ENCODE measurements around the gene IFNA1.
"Not testable (repeated sequence)": the region's sequence is repeated elsewhere in the genome, so short reads cannot be mapped to it uniquely, and the experiment has no call there.

Gene IFNA1

GRCh38 chr9:21449312-21449711 is 9.1 kb downstream of the IFNA1 start:
- not testable (repeated sequence) for DNase-seq

- no peak for DNase-seq
These were observed 10.6 kb downstream of the IFNA1 start for GRCh38 chr9:21450733-21451394.

GRCh38 chr9:21452681-21453080 is 12.4 kb downstream of the IFNA1 start:
- DNase-seq, result no peak

GRCh38 chr9:21454149-21454548 is 13.9 kb downstream of the IFNA1 start:
- DNase-seq, result no peak

GRCh38 chr9:21455320-21455719 is 15.1 kb downstream of the IFNA1 start:
- DNase-seq, result no peak

- DNase-seq, result no peak
These were observed 21.1 kb downstream of the IFNA1 start for GRCh38 chr9:21461377-21461776.

- no peak for DNase-seq
These were observed 24.9 kb downstream of the IFNA1 start for GRCh38 chr9:21465138-21465537.

- no peak for DNase-seq
These were observed 25.8 kb downstream of the IFNA1 start for GRCh38 chr9:21465859-21466518.

- no peak for DNase-seq
These were observed 29.9 kb downstream of the IFNA1 start for GRCh38 chr9:21470126-21470525.

- DNase-seq, result no peak
These were observed 33.0 kb downstream of the IFNA1 start for GRCh38 chr9:21473236-21473635.

GRCh38 chr9:21477466-21477865 is 37.2 kb downstream of the IFNA1 start:
- no peak for DNase-seq

GRCh38 chr9:21479152-21479702 is 39.0 kb downstream of the IFNA1 start:
- no peak for DNase-seq

GRCh38 chr9:21481470-21482056 is 41.3 kb downstream of the IFNA1 start:
- no peak for DNase-seq

- DNase-seq, result no peak
These were observed 42.0 kb downstream of the IFNA1 start, which contains the start of gene IFNE for GRCh38 chr9:21482213-21482612. Gene IFNE (minus strand): TSS chr9:21482313. CDS start chr9:21481694, 619 bp downstream.

Data from activated T-cell treated with anti-CD3 and anti-CD28 coated beads, Interleukin-2, amount 50 U/mL, for 48 hours (primary cell).